NCI-H460 (cell line): ENCODE measurements around the gene MLANA. TPM values are rescaled to one million over a fixed set of nuclear protein-coding genes. Genes with fewer than 3 reads are reported as not detected.

Experiments
- DNase-seq: peaks from one replicate; pipeline ENCODE4 v3.0.0-alpha.2; 2016; ENCODE audit warnings: low read depth; ENCODE audit errors: extremely low read depth
- polyA plus RNA-seq: library from polyadenylated mRNA; depleted of rRNA; stranded (reverse); fragments of >200 nt; gene quantifications from 2 replicates; pipeline ENCODE4 v1.2.3, GENCODE V29; 2014; cell fraction: nucleus; rRNA removed
- total RNA-seq: library from RNA; depleted of rRNA; stranded (reverse); fragments of >200 nt; shearing (Covaris generic); gene quantifications from 2 replicates; pipeline ENCODE4 v1.2.3, GENCODE V29; 2014; rRNA removed

MLANA gene, protein sequence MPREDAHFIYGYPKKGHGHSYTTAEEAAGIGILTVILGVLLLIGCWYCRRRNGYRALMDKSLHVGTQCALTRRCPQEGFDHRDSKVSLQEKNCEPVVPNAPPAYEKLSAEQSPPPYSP
- total RNA-seq, result not detected in 2 replicates
- not detected in 2 replicates for polyA plus RNA-seq

DNA sequence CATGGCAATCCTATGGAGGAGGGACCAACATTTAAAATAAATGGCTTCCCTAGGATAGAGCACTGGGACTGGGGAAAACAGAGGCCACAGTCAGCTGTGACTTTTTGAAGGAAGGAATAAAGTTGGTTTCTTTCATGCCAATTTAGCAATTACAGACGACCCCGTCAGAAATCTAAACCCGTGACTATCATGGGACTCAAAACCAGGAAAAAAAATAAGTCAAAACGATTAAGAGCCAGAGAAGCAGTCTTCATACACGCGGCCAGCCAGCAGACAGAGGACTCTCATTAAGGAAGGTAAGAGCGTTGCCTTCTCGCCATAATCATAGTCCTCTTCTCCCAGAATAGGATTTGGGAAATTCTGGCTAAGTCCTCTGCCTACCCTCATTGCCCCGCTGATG, at the start of gene MLANA:
MLANA (plus strand) TSS at position 249 of the 400 bp plus-strand sequence. CDS start 1,586 bp downstream, outside the sequence.
- no peak for DNase-seq

DNA sequence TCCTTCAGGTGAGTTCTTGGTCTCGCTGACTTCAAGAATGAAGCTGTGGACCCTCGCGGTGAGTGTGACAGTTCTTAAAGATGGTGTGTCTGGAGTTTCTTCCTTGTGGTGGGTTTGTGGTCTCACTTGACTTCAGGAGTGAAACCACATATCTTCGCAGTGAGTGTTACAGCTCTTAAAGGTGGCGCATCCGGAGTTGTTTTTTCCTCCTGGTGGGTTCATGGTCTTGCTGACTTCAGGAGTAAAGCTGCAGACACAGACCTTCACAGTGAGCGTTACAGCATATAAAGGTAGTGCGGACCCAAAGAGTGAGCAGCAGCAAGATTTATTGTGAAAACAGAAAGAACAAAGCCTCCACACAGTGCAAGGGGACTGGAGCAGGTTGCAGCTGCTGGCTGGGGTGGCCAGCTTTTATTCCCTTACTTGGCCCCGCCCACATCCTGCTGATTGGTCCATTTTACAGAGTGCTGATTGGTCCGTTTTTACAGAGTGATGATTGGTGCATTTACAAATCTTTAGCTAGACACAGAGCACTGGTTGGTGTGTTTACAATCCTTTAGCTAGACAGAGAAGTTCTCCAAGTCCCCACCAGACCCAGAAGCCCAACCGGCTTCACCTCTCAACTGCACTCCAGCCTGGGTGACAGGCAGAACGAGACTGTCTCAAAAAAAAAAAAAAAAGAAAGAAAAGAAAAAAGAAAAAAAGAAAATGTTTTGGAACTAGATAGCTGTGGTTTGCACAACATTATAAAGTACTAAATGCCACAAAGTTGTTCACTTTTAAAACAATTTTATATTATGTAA, 48.7 kb upstream of the MLANA start:
- no peak for DNase-seq

DNA sequence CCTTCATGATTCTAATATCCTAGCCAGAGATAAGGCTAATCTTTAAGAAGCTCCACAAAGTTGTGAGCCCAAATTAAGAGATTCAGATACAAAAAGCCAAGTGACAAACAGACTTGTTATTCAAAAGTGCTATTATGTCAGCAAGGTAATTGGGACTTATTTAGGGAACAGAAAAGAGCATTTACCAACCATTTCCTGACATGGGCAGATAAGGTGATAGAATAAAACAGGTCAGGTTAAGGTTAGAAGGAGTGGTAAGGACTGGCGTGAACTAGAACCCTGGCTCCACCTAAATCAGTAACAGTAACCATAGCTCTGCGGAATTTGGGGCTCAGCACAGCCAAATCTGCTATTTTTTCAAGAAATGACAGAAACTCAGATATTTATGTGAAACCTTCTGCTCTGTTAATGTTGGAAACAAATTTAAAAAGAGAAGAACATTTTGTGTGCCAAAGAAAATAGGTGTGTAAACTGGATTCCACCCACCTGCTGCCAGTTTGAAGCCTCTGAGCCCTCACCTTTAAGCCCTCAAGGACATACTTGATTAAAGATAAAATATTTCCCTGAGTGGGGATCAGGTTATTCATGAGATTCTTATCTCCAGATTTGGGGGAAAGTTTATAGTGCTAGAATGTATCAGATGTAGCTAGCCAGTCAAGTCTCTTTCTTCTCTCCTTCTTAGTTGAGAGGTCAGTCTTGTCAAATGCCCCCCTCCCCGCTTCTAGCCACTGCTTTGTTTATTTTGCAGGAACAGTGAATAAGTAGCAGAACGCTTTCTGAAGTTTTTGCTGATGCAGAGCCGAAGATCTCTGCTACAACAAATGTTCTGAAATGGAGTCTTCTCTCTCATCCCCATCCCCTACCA, 47.5 kb upstream of the MLANA start:
- no peak for DNase-seq

DNA sequence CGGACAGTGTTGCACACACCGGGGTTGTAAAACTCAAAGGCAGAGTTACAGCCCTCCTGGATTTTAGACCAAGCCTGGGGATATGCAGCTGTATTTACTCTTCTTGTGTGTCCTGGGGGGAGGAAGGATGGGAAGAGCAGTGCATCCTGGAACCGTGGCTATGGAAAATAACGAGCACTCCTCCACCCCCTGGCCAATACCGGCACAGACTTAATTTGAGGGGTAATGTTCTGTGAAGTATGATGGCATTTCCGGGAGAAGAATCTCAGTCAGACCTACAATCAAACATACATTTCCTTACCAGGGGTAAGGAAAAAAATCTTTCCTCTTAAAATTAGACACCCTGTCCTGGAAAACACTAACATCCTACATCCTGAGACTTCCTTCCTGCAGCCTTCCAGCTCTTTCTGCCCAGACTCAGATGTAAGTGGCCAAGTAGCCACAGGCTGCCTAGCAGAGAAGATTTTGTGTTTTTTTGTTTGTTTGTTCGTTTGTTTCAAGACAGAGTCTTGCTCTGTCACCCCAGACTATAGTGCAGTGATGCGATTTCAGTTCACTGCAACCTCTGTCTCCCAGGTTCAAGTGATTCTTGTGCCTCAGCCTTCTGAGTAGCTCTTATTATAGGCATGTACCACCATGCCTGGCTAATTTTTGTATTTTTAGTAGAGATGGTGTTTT, 46.8 kb upstream of the MLANA start:
- no peak for DNase-seq

DNA sequence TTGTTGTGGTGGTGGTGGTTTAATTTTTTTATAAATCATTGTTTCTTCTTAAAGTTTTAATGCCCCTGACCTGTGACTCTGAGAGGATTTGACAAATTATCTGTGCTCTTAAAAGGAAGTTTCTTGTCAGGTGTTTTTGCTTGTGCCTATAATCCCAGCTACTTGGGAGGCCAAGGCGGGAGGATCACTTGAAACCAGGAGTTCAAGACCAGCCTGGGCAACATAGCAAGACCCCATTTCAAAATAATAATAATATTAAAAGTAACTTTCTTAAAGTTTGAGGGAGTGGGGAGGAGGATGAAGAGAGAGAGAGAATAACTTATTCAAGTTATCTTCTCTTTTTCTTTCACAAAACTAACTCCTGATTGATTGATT, 45.5 kb upstream of the MLANA start:
- DNase-seq, result no peak

DNA sequence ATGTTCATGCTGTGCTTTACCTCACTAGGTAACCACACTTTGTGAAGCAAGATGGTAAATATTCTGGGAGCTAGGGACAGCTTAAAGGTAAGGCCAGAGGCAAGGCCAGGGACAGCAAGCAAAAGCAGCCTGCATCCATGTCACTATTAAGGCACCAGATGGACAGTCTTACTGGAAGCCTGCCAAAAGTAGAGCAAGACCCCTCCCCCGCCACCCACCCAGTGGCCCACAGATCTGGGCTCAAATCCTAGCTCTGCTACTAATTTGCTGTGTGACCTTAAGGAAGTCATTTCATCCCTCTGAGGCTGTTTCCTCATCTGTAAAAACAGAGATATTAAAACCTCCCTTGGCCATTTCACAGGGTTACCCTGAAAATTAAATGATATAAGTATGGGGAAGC, 44.6 kb upstream of the MLANA start:
- no peak for DNase-seq

DNA sequence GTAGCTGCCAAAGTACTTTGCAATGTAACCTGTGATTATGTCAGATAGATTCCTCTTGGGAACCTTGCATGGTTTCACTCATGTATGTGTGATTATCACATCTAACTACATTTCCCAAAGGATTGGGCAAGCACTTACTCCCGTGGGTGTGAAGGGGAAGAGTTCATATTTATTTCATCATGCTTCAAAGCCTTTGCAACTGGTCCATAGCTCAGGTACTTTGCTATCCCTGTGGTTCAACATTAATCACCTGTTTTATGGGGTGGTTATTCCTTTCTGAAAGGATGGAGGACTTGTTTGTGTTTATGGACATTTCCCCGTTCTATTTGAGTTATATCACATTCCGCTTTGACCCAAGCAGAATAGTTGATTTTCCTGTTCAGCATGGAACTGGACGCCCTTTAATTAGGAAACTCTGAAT, 44.2 kb upstream of the MLANA start:
- DNase-seq, result no peak

DNA sequence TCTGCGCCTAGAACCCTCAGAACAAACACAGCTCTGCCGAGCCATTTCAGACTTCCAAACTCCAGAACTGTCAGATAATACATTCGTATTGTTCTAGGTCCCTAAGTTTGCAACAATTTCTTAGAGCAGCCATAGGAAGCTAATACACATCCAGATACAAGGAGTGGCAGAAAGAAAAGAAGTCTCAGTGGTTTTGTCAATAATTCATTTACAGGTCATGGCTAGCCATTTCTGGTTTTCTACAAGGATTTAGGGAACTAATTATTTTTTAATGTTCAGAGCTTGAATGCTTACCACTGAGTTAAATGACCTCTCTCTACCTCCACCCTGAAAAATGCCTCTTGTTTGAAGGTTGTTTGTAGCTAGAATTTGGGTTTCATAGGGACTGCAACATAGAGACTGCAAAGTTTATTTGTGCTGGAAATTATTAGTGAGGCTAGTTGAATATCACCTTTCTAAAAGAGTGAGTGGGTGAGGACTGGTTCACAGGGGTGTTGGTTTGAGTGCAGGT, 42.3 kb upstream of the MLANA start:
- no peak for DNase-seq

DNA sequence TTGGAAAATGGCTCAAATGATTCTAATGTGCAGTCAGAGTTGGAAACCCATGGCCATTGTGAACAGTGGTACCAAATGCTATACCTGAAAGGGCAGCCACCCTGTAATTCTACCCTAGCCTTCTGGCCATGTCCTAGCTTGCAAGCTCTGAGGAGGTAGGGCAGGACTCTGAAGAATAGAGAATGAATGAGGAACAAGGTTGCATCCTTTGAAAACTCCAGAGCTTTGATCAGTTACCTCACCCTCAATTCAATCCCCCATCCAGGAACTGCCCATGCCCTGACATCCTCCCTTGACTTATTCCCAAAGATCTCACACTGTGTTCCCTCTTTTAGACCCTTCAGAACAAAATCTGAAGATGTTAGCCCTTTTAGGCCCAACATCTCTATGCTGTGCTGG, 40.0 kb upstream of the MLANA start:
- DNase-seq, result no peak

DNA sequence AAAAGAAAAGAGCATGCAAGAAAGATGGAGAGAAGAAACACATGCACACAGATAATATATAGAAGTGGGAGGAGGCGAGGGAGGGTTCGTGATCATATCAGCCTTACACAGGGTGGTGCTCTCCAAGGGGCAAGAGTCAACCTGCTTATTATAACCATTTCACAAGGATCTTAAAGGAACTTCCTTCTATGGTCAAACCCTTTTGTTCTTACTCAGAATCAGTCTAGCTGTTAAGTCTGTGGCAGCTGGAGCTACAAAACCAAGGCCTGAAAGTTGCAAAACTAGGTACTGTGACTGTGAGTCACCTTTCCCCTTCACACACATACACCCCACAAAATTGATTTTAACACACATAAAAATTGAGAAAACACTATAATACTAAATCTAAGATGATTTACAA, 39.2 kb upstream of the MLANA start:
- DNase-seq, result no peak

DNA sequence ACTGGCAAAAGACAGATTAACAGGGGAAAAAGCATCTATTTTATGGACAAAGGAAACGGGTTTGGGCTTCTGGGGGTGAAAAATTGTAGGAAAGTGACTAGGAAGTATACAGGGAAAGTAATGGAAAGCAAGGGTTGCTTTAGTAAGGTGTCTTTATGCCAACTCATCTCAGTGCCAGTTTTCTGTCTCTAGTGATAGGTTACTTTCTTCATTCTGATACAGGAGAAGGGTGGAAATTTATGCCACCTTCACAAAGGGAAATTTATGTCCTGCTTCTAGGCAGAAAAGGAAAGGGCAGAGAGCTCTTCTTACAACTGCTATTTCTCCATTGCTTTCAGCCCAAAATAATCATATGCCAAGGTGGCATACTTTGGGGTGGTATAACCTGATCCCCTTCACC, 37.7 kb upstream of the MLANA start:
- DNase-seq, result no peak

DNA sequence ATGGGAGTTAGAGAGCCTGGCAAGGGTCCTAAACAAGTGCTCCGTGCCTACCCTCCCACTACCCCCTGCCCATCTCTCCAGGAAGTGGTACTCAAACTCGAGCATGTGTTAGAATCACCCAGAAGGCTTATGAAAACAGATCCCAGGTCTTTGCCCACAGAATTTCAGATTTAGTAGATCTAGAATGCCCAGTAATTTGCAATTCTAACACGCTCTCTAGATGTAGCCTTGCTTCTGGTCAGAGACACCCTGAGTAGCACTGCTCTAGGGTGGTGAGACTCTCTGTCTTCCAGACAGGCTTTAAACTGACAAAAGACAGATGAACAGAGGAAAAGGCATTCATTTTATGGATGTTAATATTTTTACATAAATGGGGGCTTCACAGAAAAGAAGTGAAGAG, 37.1 kb upstream of the MLANA start:
- no peak for DNase-seq

DNA sequence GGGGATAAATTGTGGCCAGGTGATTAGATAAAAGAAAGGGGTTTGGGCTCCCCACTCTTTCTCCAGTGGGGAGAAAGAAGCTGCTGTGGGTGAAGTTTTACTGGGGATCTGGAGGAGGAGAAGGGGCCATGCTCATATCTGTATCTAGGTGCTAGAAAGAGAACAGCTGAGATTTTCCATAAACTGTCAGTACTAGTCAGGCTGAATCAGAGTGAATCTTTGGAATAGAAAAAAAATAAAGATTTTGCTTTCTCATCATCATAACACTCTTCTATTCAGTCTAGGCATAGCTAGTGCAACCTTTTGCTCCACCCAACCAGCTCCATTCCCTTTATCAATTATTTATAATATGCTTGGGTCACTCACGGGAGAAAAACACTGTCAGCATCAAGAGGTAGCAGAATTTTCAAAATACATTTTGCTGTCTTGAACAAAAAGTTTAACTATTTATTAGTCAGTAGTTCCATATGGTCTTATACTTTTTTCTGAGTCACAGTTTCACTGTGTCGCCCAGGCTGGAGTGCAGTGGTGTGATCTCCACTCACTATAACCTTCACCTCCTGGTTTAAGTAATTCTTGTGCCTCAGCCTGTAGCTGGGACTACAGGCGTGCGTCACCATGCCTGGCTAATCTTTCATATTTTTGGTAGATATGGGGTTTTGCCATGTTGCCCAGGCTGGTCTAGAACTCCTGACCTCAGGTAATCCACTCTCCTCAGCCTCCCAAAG, 36.5 kb upstream of the MLANA start:
- DNase-seq, result no peak

DNA sequence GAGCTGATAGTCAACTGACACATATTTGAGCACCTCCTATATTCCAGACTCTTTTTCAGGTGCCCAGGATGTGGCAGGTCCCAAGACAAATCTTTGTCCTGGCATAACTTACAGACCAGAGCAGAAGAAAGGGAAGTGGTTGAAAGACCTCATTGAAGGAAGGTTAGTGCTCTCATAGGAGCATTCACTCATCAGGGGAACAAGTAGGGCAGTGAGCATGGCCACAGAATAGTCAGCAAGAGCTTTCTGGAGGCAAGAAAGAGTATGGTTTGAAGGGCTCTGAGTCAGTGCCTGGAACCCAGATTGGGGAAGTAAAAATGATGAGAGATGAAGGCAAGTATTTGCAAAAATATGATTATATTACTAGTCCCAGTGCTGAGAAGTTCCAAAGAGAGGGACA, 32.8 kb upstream of the MLANA start:
- DNase-seq, result no peak

DNA sequence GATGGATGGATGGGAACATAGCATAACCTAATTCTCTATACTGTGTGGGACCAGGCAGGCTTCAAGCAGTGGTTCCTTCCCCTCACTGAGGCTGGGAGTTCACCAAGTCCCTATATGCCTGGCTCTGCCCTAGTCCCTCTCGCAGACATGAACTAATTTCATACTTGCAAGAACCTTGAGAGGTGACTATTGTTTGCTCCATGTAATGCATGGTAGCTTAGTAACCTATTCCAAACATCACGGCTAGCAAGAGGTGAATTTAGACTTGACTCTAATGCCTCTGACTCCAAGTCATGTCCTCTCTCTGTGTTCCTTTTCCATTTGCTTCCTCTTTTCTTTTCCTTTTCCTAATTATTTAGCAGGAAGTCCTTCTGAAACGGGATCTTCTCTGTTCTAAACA, 31.9 kb upstream of the MLANA start:
- DNase-seq, result no peak

DNA sequence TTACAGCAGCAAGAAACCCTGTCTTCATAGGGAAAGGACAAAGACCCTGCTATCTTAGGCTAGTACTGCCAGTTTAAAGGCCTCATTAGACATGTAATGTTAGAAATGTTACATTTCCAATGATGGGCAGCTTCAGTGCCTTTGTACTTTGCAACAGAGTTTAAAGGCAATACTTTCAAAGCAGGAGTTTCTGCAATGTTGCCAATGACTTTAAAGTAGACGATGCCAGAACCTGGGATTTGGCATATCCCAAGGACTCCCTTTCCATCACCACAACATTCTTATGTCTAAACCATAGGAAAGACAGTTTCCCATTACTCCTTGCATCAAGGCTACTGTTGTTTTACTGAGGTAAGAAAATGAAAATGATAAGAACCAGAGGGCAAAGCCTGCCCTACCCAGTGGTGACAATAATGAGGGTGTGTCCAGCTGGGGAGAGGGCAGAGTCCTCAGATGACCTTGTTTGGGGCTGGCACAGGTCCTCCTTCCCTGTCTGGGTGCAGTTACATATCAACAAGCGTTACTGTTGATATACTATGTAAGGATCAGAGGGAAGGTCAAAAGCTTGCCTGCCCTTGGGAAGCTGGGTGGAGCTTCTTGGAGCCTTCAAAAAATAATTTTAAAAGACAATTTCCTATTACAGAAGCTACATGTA, 27.5 kb upstream of the MLANA start:
- no peak for DNase-seq

DNA sequence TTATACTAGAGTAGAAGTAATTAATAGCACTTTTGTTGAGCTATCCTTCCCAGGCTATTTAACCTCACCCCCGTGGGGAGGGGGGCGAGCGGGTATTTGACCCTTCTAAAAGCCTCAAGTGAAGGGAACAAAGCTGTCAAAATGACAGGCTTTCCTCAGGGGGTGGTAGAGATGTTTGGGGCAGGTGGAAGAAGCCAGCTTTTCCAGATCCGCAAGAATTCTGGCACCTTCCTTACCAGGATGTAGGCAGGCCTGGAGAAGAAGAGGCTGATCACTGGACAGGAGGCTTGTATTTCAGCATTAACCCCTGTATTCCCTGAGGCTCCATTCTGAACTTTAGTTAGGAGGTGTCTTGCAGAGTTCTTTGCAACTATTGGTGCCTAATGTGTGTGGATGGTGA, 26.2 kb upstream of the MLANA start:
- no peak for DNase-seq

DNA sequence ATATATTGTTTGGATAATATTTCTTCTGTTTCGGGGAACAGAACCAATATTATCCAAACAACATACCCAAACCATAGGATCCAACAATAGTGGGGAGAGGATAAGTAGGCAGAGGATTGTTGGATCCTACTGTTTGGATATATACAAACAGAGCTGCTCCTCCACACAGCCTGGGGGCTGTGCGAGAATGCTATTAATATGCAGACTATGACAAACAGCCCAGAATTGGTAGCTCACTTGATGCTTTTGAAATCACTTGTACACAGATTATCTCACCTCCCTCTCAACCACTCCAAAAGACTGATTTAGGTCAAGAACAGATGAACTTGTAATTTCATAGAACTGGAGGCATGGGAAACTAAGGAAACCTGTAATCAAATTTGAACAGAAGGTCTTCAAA, 24.4 kb upstream of the MLANA start:
- DNase-seq, result no peak

DNA sequence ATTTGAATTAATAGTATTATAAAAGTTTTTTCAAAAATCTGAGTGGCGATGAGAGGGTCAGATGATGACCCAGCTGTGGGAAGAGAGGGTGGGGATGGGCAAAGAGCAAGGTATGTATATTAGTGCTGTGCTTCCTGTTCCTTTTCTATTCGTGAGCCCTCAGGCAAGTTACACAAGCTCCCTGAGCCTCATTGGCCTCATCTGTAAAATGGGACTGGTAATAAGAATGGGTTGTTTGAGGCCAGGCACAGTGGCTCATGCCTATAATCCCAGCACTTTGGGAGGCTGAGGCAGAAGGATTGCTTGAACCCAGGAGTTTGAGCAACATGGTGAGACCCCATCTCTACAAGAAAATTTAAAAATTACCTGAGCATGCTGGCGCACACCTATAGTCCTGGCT, 24.0 kb upstream of the MLANA start:
- DNase-seq, result no peak

DNA sequence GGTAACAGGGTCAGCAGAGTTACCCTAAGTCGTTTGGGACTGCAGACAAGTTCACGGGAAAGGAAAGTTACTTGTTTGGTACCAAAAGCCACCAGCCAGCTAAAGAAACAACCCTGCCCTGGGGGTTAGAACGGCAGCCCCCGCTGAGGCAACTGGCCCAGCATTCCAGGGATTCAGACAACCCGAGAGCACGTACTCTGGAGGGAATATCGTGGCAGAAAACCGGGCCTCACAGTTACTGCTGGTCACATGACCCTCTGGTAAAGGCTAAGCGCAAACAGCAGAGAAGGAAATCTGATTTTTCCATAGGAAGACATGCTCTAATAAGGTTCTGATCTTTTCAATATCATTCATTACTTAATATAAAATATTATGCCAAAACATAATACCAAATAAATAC, 22.5 kb upstream of the MLANA start:
- no peak for DNase-seq
